Measurements from ENCODE around the gene GRIK3.

Gene GRIK3

GRCh38 chr1:36992139-36992943, 42.0 kb downstream of the GRIK3 start:
- Histone ChIP-seq H3K4me2 (ENCODE audit: low read length, poor library complexity, severe bottlenecking) (no peak overlapping the region), H2BK120ac (ENCODE audit: low read depth, low read length) (no peak overlapping the region), H3K4me1 (ENCODE audit: control insufficient read depth, insufficient read depth, low read depth, low read length) (no peaks in the 10 kb centered on the region), H3K27me3 (ENCODE audit: control insufficient read depth in 1 of 2, insufficient read depth in 1 of 2, low read length in 2 of 2) (peaks cover 0 to 19% of the 10 kb centered on the region in 2 experiments), H3K36me3 (ENCODE audit: control insufficient read depth in 1 of 2, insufficient read depth in 2 of 2, low read depth in 1 of 2, low read length in 2 of 2) (no peaks in the 10 kb centered on the region), H3K23ac (ENCODE audit: low read length in 2 of 2) (no peak overlapping the region), H2BK15ac (ENCODE audit: low read depth, poor library complexity, severe bottlenecking) (no peak overlapping the region), H3K14ac (ENCODE audit: low read length in 2 of 2) (no peak overlapping the region), H3K4me3 (ENCODE audit: insufficient read depth in 1 of 2, low read depth in 1 of 2, low read length in 2 of 2) (no peak overlapping the region), H3K27ac (ENCODE audit: low read length, poor library complexity, severe bottlenecking) (no peak overlapping the region), H4K91ac (ENCODE audit: low read length) (no peak overlapping the region), H2BK5ac (ENCODE audit: low read depth, low read length, poor library complexity, severe bottlenecking) (no peak overlapping the region), H3K79me1 (replicated peaks; ENCODE audit: low read length, poor library complexity, severe bottlenecking) (no peaks in the 10 kb centered on the region), H3K4ac (ENCODE audit: low read depth in 1 of 2, low read length in 2 of 2) (no peak overlapping the region), H3K9me3 (ENCODE audit: control insufficient read depth, low read length) (no peaks in the 10 kb centered on the region), H3K9ac (ENCODE audit: low read length) (no peak overlapping the region), H2AK5ac (ENCODE audit: low read length, severe bottlenecking) (no peak overlapping the region), H4K8ac (ENCODE audit: low read length) (no peak overlapping the region), H2BK12ac (ENCODE audit: low read length in 2 of 2) (no peak overlapping the region), H2AFZ (ENCODE audit: low read depth, low read length) (no peak overlapping the region), H3K18ac (ENCODE audit: low read depth in 1 of 2, low read length in 2 of 2) (no peak overlapping the region)
- 83% methylated on average over 8 of the region's 8 CpGs for WGBS
- DNase-seq, result no peak

- H3K36me3 ChIP-seq (ENCODE audit: control insufficient read depth in 1 of 2, insufficient read depth in 2 of 2, low read depth in 1 of 2, low read length in 2 of 2), result no peaks in the 10 kb centered on the region
Measured at GRCh38 chr1:36991551-36991950, 42.8 kb downstream of the GRIK3 start.

GRCh38 chr1:36990928-36991327, 43.4 kb downstream of the GRIK3 start:
- Histone ChIP-seq H3K27ac (ENCODE audit: low read length, poor library complexity, severe bottlenecking) (no peak overlapping the region), H3K4me1 (ENCODE audit: control insufficient read depth, insufficient read depth, low read depth, low read length) (no peaks in the 10 kb centered on the region), H3K36me3 (ENCODE audit: control insufficient read depth in 1 of 2, insufficient read depth in 2 of 2, low read depth in 1 of 2, low read length in 2 of 2) (no peaks in the 10 kb centered on the region), H2AK5ac (ENCODE audit: low read length, severe bottlenecking) (no peak overlapping the region), H3K4ac (ENCODE audit: low read depth in 1 of 2, low read length in 2 of 2) (no peak overlapping the region), H3K4me2 (ENCODE audit: low read length, poor library complexity, severe bottlenecking) (no peak overlapping the region), H3K14ac (ENCODE audit: low read length in 2 of 2) (no peak overlapping the region), H3K4me3 (ENCODE audit: insufficient read depth in 1 of 2, low read depth in 1 of 2, low read length in 2 of 2) (no peak overlapping the region), H3K27me3 (ENCODE audit: control insufficient read depth in 1 of 2, insufficient read depth in 1 of 2, low read length in 2 of 2) (peaks cover 0 to 19% of the 10 kb centered on the region in 2 experiments), H3K9ac (ENCODE audit: low read length) (no peak overlapping the region), H2AFZ (ENCODE audit: low read depth, low read length) (no peak overlapping the region), H3K79me1 (replicated peaks; ENCODE audit: low read length, poor library complexity, severe bottlenecking) (no peaks in the 10 kb centered on the region), H2BK120ac (ENCODE audit: low read depth, low read length) (no peak overlapping the region), H3K18ac (ENCODE audit: low read depth in 1 of 2, low read length in 2 of 2) (no peak overlapping the region), H4K91ac (ENCODE audit: low read length) (no peak overlapping the region), H2BK5ac (ENCODE audit: low read depth, low read length, poor library complexity, severe bottlenecking) (no peak overlapping the region), H3K23ac (ENCODE audit: low read length in 2 of 2) (no peak overlapping the region), H2BK12ac (ENCODE audit: low read length in 2 of 2) (no peak overlapping the region), H3K9me3 (ENCODE audit: control insufficient read depth, low read length) (no peaks in the 10 kb centered on the region), H2BK15ac (ENCODE audit: low read depth, poor library complexity, severe bottlenecking) (no peak overlapping the region), H4K8ac (ENCODE audit: low read length) (no peak overlapping the region)
- no peak for DNase-seq
- 76% methylated on average over 3 of the region's 3 CpGs for WGBS

More at GRCh38 chr1:36991551-36991950, 42.8 kb downstream of the GRIK3 start:
- H2AFZ ChIP-seq (ENCODE audit: low read depth, low read length), result no peak overlapping the region
- no peak overlapping the region for H2BK12ac ChIP-seq (ENCODE audit: low read length in 2 of 2)
- no peaks in the 10 kb centered on the region for H3K79me1 ChIP-seq (replicated peaks; ENCODE audit: low read length, poor library complexity, severe bottlenecking)
- WGBS, result 53% methylated on average over 4 of the region's 4 CpGs
- no peak overlapping the region for H3K4me2 ChIP-seq (ENCODE audit: low read length, poor library complexity, severe bottlenecking)
- H2BK5ac ChIP-seq (ENCODE audit: low read depth, low read length, poor library complexity, severe bottlenecking), result no peak overlapping the region
- H3K9ac ChIP-seq (ENCODE audit: low read length), result no peak overlapping the region
- H3K27me3 ChIP-seq (ENCODE audit: control insufficient read depth in 1 of 2, insufficient read depth in 1 of 2, low read length in 2 of 2), result peaks cover 0 to 19% of the 10 kb centered on the region in 2 experiments
- H2BK120ac ChIP-seq (ENCODE audit: low read depth, low read length), result no peak overlapping the region
- no peaks in the 10 kb centered on the region for H3K4me1 ChIP-seq (ENCODE audit: control insufficient read depth, insufficient read depth, low read depth, low read length)
- no peaks in the 10 kb centered on the region for H3K9me3 ChIP-seq (ENCODE audit: control insufficient read depth, low read length)
- no peak overlapping the region for H3K18ac ChIP-seq (ENCODE audit: low read depth in 1 of 2, low read length in 2 of 2)
- no peak overlapping the region for H3K14ac ChIP-seq (ENCODE audit: low read length in 2 of 2)
- H3K4ac ChIP-seq (ENCODE audit: low read depth in 1 of 2, low read length in 2 of 2), result no peak overlapping the region
- no peak overlapping the region for H4K91ac ChIP-seq (ENCODE audit: low read length)
- no peak for DNase-seq
- H4K8ac ChIP-seq (ENCODE audit: low read length), result no peak overlapping the region
- no peak overlapping the region for H3K27ac ChIP-seq (ENCODE audit: low read length, poor library complexity, severe bottlenecking)
- H3K4me3 ChIP-seq (ENCODE audit: insufficient read depth in 1 of 2, low read depth in 1 of 2, low read length in 2 of 2), result no peak overlapping the region
- no peak overlapping the region for H3K23ac ChIP-seq (ENCODE audit: low read length in 2 of 2)
- no peak overlapping the region for H2BK15ac ChIP-seq (ENCODE audit: low read depth, poor library complexity, severe bottlenecking)
- no peak overlapping the region for H2AK5ac ChIP-seq (ENCODE audit: low read length, severe bottlenecking)

GRCh38 chr1:36989241-36989640, 45.1 kb downstream of the GRIK3 start:
- Histone ChIP-seq H3K18ac (ENCODE audit: low read depth in 1 of 2, low read length in 2 of 2) (no peak overlapping the region), H2BK15ac (ENCODE audit: low read depth, poor library complexity, severe bottlenecking) (no peak overlapping the region), H3K4ac (ENCODE audit: low read depth in 1 of 2, low read length in 2 of 2) (no peak overlapping the region), H3K79me1 (replicated peaks; ENCODE audit: low read length, poor library complexity, severe bottlenecking) (no peaks in the 10 kb centered on the region), H3K27me3 (ENCODE audit: control insufficient read depth in 1 of 2, insufficient read depth in 1 of 2, low read length in 2 of 2) (peaks cover 0 to 19% of the 10 kb centered on the region in 2 experiments), H3K36me3 (ENCODE audit: control insufficient read depth in 1 of 2, insufficient read depth in 2 of 2, low read depth in 1 of 2, low read length in 2 of 2) (no peaks in the 10 kb centered on the region), H2BK5ac (ENCODE audit: low read depth, low read length, poor library complexity, severe bottlenecking) (no peak overlapping the region), H3K9ac (ENCODE audit: low read length) (no peak overlapping the region), H3K23ac (ENCODE audit: low read length in 2 of 2) (no peak overlapping the region), H2BK12ac (ENCODE audit: low read length in 2 of 2) (no peak overlapping the region), H4K91ac (ENCODE audit: low read length) (no peak overlapping the region), H3K9me3 (ENCODE audit: control insufficient read depth, low read length) (no peaks in the 10 kb centered on the region), H4K8ac (ENCODE audit: low read length) (no peak overlapping the region), H3K4me1 (ENCODE audit: control insufficient read depth, insufficient read depth, low read depth, low read length) (no peaks in the 10 kb centered on the region), H2BK120ac (ENCODE audit: low read depth, low read length) (no peak overlapping the region), H2AK5ac (ENCODE audit: low read length, severe bottlenecking) (no peak overlapping the region), H3K4me3 (ENCODE audit: insufficient read depth in 1 of 2, low read depth in 1 of 2, low read length in 2 of 2) (no peak overlapping the region), H2AFZ (ENCODE audit: low read depth, low read length) (no peak overlapping the region), H3K14ac (ENCODE audit: low read length in 2 of 2) (no peak overlapping the region), H3K4me2 (ENCODE audit: low read length, poor library complexity, severe bottlenecking) (no peak overlapping the region), H3K27ac (ENCODE audit: low read length, poor library complexity, severe bottlenecking) (no peak overlapping the region)
- WGBS, result 80% methylated on average over 8 of the region's 8 CpGs
- DNase-seq, result no peak

Measured in mesenchymal stem cell (in vitro differentiated cells and primary cell).